Endothelial cell of umbilical vein (primary cell): ENCODE measurements around the gene KRT23.

ENCODE experiments used
- CTCF ChIP-seq, 2 donors: IDR thresholded peaks; 1 replicate in 1 of 2; 2 replicates in 1 of 2; pipeline ENCODE4 v1.5.1; 2011; ENCODE audit warnings: low read length in 2 of 2, mild to moderate bottlenecking in 2 of 2, moderate library complexity in 2 of 2, control low read depth in 1 of 2, inconsistent platforms in 1 of 2, low read depth in 1 of 2; ENCODE audit not compliant: insufficient read depth in 1 of 2; ENCODE audit errors: extremely low read depth in 1 of 2
- EZH2 ChIP-seq: IDR thresholded peaks from 2 replicates; pipeline ENCODE4 v1.6.1; 2012; ENCODE audit warnings: borderline replicate concordance, low read depth, mild to moderate bottlenecking, moderate library complexity, low read length, inconsistent platforms; ENCODE audit not compliant: severe bottlenecking
- POLR2A ChIP-seq: IDR thresholded peaks from 2 replicates; pipeline ENCODE4 v1.6.1; 2012; ENCODE audit warnings: low read depth, mild to moderate bottlenecking, control low read depth, low read length
- POLR2AphosphoS5 ChIP-seq: IDR thresholded peaks from 2 replicates; pipeline ENCODE4 v1.6.1; 2012; ENCODE audit warnings: low read depth, mild to moderate bottlenecking, control low read depth, low read length, moderate library complexity; ENCODE audit not compliant: insufficient read depth
- TF ChIP-seq, protein P1 (sequence below): IDR thresholded peaks from 2 replicates; pipeline ENCODE4 v1.6.1; 2011; ENCODE audit not compliant: insufficient read depth, insufficient read length

GRCh38 chr17:40949418-40949817 lies 12.0 kb upstream of the KRT23 start:
- no peak for TF ChIP-seq CTCF (IDR thresholded peaks at IDR 0.05; ENCODE audit: extremely low read depth in 1 of 2, insufficient read depth in 1 of 2, low read depth in 1 of 2, low read length in 2 of 2)
- no peak for TF ChIP-seq EZH2
- no peak for TF ChIP-seq POLR2A
- TF ChIP-seq POLR2AphosphoS5: no peak
- TF ChIP-seq, protein P1, sequence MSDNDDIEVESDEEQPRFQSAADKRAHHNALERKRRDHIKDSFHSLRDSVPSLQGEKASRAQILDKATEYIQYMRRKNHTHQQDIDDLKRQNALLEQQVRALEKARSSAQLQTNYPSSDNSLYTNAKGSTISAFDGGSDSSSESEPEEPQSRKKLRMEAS: no peak
